HepG2 (cell line): Measurements from ENCODE around the gene PSMB2. TPM values are rescaled to one million over a fixed set of nuclear protein-coding genes. Genes with fewer than 3 reads are reported as not detected.

Experiments used
- BRCA1 ChIP-seq: sonication (generic); formaldehyde crosslinking; IDR thresholded peaks from 2 replicates; pipeline ENCODE4 v1.4.0; 2020; ENCODE audit warnings: missing genetic modification reagents
- DPF2 ChIP-seq: sonication (generic); formaldehyde crosslinking; IDR thresholded peaks from 2 replicates; pipeline ENCODE4 v1.4.0; 2020; ENCODE audit warnings: mild to moderate bottlenecking, low read depth, missing genetic modification reagents, borderline replicate concordance
- ELF4 ChIP-seq: sonication (generic); formaldehyde crosslinking; IDR thresholded peaks from 2 replicates; pipeline ENCODE4 v1.5.0; 2020; ENCODE audit warnings: missing genetic modification reagents, mild to moderate bottlenecking, moderate library complexity, borderline replicate concordance
- FOXJ3 ChIP-seq: sonication (generic); formaldehyde crosslinking; IDR thresholded peaks from 2 replicates; pipeline ENCODE4 v1.4.0; 2020; ENCODE audit warnings: missing genetic modification reagents, mild to moderate bottlenecking, borderline replicate concordance
- HES4 ChIP-seq: sonication (generic); formaldehyde crosslinking; IDR thresholded peaks from 2 replicates; pipeline ENCODE4 v1.9.0; 2021; ENCODE audit warnings: mild to moderate bottlenecking, missing genetic modification reagents, borderline replicate concordance
- HMGXB3 ChIP-seq: sonication (generic); formaldehyde crosslinking; IDR thresholded peaks from 2 replicates; pipeline ENCODE4 v1.4.0; 2020; ENCODE audit warnings: missing genetic modification reagents, borderline replicate concordance
- HNRNPL ChIP-seq: fragments of 200-400 bp; formaldehyde crosslinking; IDR thresholded peaks from 2 replicates; pipeline ENCODE4 v1.6.1; 2017; ENCODE audit warnings: mild to moderate bottlenecking, low read depth, low read length
- MTERF4 ChIP-seq: sonication (generic); formaldehyde crosslinking; IDR thresholded peaks from 2 replicates; pipeline ENCODE4 v1.8.0; 2023; ENCODE audit warnings: mild to moderate bottlenecking, missing genetic modification reagents
- THYN1 ChIP-seq: sonication (generic); formaldehyde crosslinking; IDR thresholded peaks from 2 replicates; pipeline ENCODE4 v1.8.1; 2023; ENCODE audit warnings: low read depth, mild to moderate bottlenecking, moderate library complexity, missing genetic modification reagents, borderline replicate concordance
- ZNF44 ChIP-seq: sonication (generic); formaldehyde crosslinking; IDR thresholded peaks from 2 replicates; pipeline ENCODE4 v1.5.1; 2020; ENCODE audit warnings: mild to moderate bottlenecking, missing genetic modification reagents
- polyA plus RNA-seq, 8 experiments: library from polyadenylated mRNA; depleted of rRNA in 3 of 8; stranded (reverse) in 7 of 8; unstranded in 1 of 8; fragments of >200 nt; fragmentation: Illumina TruSeq in 4 of 8; extraction: Trizol in 4 of 8; gene quantifications; 2 replicates each; pipeline versions ENCODE4 v1.2.1 to v1.2.3, GENCODE V29; 2011 to 2016; ENCODE audit warnings: low read depth in 4 of 8, missing spikeins in 1 of 8, mixed read lengths in 1 of 8; ENCODE audit not compliant: insufficient read depth in 1 of 8
- total RNA-seq, 5 experiments: library from RNA; depleted of rRNA; stranded (reverse); fragments of >200 nt; fragmentation: Illumina TruSeq; extraction: Trizol; gene quantifications; 2 replicates each; pipeline ENCODE4 v1.2.3, GENCODE V29; 2016; ENCODE audit warnings: low read depth in 1 of 5
- TF ChIP-seq, protein P1 (sequence below): sonication (generic); formaldehyde crosslinking; IDR thresholded peaks from 2 replicates; pipeline ENCODE4 v1.5.1; 2020; ENCODE audit warnings: mild to moderate bottlenecking, missing genetic modification reagents, borderline replicate concordance
- TF ChIP-seq, protein P2 (sequence below): sonication (generic); formaldehyde crosslinking; IDR thresholded peaks from 2 replicates; pipeline ENCODE4 v1.8.1; 2023; ENCODE audit warnings: mild to moderate bottlenecking, moderate library complexity, missing genetic modification reagents
- TF ChIP-seq, protein P3 (sequence below): sonication (generic); formaldehyde crosslinking; IDR thresholded peaks from 2 replicates; pipeline ENCODE4 v1.8.0; 2022; ENCODE audit warnings: missing genetic modification reagents, low read depth, mild to moderate bottlenecking, borderline replicate concordance

The PSMB2 gene
- total and polyA plus RNA-seq, 2 of the 13 experiments (the other 11 are each of a cell fraction or from before 2014, with no cell fraction given), result 60.6 to 62.2 TPM

DNA sequence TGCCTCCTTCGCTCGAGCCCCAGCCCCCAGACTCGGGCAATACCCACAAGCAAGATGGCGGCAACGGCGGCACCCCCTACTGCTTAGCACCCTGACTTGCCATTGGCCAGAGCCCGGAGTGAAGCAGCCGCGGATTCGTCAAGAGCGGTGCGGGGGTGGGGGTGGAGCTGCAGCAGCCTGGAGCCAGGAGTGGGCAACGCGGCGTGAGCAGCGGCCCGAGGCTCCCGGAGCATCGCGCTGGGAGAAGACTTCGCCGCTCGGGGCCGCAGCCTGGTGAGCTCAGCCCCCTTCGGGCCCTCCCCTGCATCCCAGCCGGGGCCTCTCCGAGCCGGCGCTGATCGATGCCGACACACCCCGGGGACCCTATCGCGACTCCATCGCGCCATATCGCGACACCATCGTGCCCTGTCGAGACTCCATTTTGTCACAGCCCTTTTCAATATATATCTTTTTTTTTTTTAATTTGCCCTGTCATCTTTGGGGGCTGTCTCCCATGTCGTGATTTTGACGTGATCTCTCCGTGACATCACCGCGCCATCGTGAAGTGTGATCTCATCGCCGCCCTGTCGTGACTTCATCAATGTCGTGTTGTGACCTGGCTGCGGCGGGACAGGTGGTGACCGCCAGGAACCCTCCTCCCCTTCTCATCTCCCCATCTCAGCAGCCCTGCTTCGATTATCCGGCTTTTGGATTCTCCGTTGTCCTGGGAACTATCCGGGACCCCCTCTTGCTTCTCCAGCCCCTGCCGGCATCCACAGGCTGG is 83.5 kb downstream of the PSMB2 start, which contains the start of gene NCDN (continued):
- TF ChIP-seq, protein P1, sequence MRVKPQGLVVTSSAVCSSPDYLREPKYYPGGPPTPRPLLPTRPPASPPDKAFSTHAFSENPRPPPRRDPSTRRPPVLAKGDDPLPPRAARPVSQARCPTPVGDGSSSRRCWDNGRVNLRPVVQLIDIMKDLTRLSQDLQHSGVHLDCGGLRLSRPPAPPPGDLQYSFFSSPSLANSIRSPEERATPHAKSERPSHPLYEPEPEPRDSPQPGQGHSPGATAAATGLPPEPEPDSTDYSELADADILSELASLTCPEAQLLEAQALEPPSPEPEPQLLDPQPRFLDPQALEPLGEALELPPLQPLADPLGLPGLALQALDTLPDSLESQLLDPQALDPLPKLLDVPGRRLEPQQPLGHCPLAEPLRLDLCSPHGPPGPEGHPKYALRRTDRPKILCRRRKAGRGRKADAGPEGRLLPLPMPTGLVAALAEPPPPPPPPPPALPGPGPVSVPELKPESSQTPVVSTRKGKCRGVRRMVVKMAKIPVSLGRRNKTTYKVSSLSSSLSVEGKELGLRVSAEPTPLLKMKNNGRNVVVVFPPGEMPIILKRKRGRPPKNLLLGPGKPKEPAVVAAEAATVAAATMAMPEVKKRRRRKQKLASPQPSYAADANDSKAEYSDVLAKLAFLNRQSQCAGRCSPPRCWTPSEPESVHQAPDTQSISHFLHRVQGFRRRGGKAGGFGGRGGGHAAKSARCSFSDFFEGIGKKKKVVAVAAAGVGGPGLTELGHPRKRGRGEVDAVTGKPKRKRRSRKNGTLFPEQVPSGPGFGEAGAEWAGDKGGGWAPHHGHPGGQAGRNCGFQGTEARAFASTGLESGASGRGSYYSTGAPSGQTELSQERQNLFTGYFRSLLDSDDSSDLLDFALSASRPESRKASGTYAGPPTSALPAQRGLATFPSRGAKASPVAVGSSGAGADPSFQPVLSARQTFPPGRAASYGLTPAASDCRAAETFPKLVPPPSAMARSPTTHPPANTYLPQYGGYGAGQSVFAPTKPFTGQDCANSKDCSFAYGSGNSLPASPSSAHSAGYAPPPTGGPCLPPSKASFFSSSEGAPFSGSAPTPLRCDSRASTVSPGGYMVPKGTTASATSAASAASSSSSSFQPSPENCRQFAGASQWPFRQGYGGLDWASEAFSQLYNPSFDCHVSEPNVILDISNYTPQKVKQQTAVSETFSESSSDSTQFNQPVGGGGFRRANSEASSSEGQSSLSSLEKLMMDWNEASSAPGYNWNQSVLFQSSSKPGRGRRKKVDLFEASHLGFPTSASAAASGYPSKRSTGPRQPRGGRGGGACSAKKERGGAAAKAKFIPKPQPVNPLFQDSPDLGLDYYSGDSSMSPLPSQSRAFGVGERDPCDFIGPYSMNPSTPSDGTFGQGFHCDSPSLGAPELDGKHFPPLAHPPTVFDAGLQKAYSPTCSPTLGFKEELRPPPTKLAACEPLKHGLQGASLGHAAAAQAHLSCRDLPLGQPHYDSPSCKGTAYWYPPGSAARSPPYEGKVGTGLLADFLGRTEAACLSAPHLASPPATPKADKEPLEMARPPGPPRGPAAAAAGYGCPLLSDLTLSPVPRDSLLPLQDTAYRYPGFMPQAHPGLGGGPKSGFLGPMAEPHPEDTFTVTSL (CRISPR knock-in tag), result no peak
- TF ChIP-seq DPF2, result no peak
- TF ChIP-seq, protein P2, sequence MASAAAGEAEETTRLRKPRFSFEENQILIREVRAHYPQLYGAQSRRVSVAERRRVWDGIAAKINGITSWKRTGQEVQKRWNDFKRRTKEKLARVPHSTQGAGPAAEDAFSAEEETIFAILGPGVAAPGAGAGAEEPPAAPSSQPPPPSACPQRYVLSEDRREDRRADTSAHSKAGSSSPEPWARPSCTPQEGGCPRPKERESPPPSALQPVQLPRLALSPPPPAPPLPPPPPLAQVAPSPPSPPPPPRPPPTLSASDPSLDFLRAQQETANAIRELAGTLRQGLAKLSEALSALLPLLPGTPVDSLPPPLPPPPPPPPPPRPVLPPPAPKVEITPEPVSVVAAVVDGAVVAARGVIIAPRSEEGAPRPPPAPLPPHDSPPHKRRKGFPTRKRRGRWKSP, result no peak; the same call in 1 of the 2 replicates
- no peak for TF ChIP-seq HNRNPL
- no peak for TF ChIP-seq HES4 (CRISPR knock-in tag)
- 0 out of 2 replicates have a peak, but pooled peaks have one; percentile 55 for TF ChIP-seq FOXJ3 (CRISPR knock-in tag)
- peak; percentile 100 for TF ChIP-seq HMGXB3 (CRISPR knock-in tag)
- TF ChIP-seq, protein P3, sequence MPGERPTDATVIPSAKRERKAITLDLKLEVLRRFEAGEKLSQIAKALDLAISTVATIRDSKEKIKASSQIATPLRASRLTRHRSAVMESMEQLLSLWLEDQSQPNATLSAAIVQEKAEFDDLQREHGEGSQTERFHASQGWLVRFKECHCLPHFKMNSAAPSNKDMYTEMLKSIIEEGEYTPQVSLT (CRISPR knock-in tag), result no peak
- 0 out of 2 replicates have a peak, but pooled peaks have one; percentile 47 for TF ChIP-seq MTERF4 (CRISPR knock-in tag)
- TF ChIP-seq ELF4 (CRISPR knock-in tag), result no peak
- TF ChIP-seq ZNF44 (CRISPR knock-in tag), result 0 out of 2 replicates have a peak, but pooled peaks have one; percentile 22
- TF ChIP-seq THYN1 (CRISPR knock-in tag), result no peak
- 0 out of 2 replicates have a peak, but pooled peaks have one; percentile 73 for TF ChIP-seq BRCA1 (CRISPR knock-in tag)
